SK-N-SH treated with all-trans-retinoic acid at 6 μM for 48 hours (cell line): ENCODE measurements around the gene SUGP2.

Experiments used
- ARNTL ChIP-seq: fragments of 450-650 bp; formaldehyde crosslinking; IDR thresholded peaks from 2 replicates; pipeline ENCODE4 v1.5.0; 2020; ENCODE audit warnings: low read depth, mild to moderate bottlenecking, moderate library complexity, borderline replicate concordance
- BACH2 ChIP-seq: fragments of 250-450 bp; sonication (Bioruptor Pico); IDR thresholded peaks from 2 replicates; pipeline ENCODE4 v1.9.0; 2021; ENCODE audit warnings: mild to moderate bottlenecking, borderline replicate concordance
- CREB5 ChIP-seq: fragments of 250-450 bp; sonication (Bioruptor Pico); IDR thresholded peaks from 2 replicates; pipeline ENCODE4 v1.5.1; 2020; ENCODE audit warnings: low read depth, mild to moderate bottlenecking, moderate library complexity
- CSDC2 ChIP-seq: fragments of 250-450 bp; sonication (Bioruptor Pico); IDR thresholded peaks from 2 replicates; pipeline ENCODE4 v1.5.0; 2020; ENCODE audit warnings: mild to moderate bottlenecking, moderate library complexity
- CSRNP3 ChIP-seq: fragments of 250-450 bp; sonication (Bioruptor Pico); IDR thresholded peaks from 2 replicates; pipeline ENCODE4 v1.5.1; 2021; ENCODE audit warnings: mild to moderate bottlenecking, moderate library complexity
- ESRRG ChIP-seq: fragments of 250-450 bp; sonication (Bioruptor Pico); IDR thresholded peaks from 2 replicates; pipeline ENCODE4 v1.6.1; 2021; ENCODE audit warnings: mild to moderate bottlenecking
- PATZ1 ChIP-seq: fragments of 250-450 bp; sonication (Bioruptor Pico); IDR thresholded peaks from 2 replicates; pipeline ENCODE4 v1.8.0; 2020; ENCODE audit warnings: mild to moderate bottlenecking, moderate library complexity, borderline replicate concordance
- RARB ChIP-seq: fragments of 250-450 bp; sonication (Bioruptor Pico); IDR thresholded peaks from 2 replicates; pipeline ENCODE4 v1.8.0; 2021; ENCODE audit warnings: mild to moderate bottlenecking, moderate library complexity
- TCF4 ChIP-seq: fragments of 250-450 bp; sonication (Bioruptor Pico); IDR thresholded peaks from 2 replicates; pipeline ENCODE4 v1.8.0; 2021; ENCODE audit warnings: mild to moderate bottlenecking, moderate library complexity, borderline replicate concordance
- ZC3H10 ChIP-seq: fragments of 250-450 bp; sonication (Bioruptor Pico); IDR thresholded peaks from 2 replicates; pipeline ENCODE4 v1.5.1; 2021; ENCODE audit warnings: mild to moderate bottlenecking, moderate library complexity
- ZFP3 ChIP-seq: fragments of 250-450 bp; sonication (Bioruptor Pico); IDR thresholded peaks from 2 replicates; pipeline ENCODE4 v1.5.0; 2020; ENCODE audit warnings: mild to moderate bottlenecking, moderate library complexity
- ZFP30 ChIP-seq: fragments of 450-650 bp; formaldehyde crosslinking; IDR thresholded peaks from 2 replicates; pipeline ENCODE4 v1.5.0; 2022; ENCODE audit warnings: mild to moderate bottlenecking, moderate library complexity
- ZNF565 ChIP-seq: fragments of 450-650 bp; formaldehyde crosslinking; conservative IDR thresholded peaks from 2 replicates; pipeline ENCODE4 v1.5.0; 2020; ENCODE audit warnings: low read depth, mild to moderate bottlenecking, moderate library complexity

GRCh38 chr19:19053508-19054314, 20.4 kb upstream of the SUGP2 start:
- TF ChIP-seq ZC3H10 (CRISPR knock-in tag) (no peak), PATZ1 (CRISPR knock-in tag) (no peak), TCF4 (CRISPR knock-in tag) (no peak), ZFP30 (no peak), BACH2 (CRISPR knock-in tag) (no peak), CREB5 (CRISPR knock-in tag) (no peak), ESRRG (CRISPR knock-in tag) (no peak), ARNTL (CRISPR knock-in tag) (no peak), CSRNP3 (CRISPR knock-in tag) (no peak), RARB (CRISPR knock-in tag) (no peak), ZNF565 (CRISPR knock-in tag) (no peak), ZFP3 (no peak), CSDC2 (CRISPR knock-in tag) (no peak)
